Measurements from ENCODE around the gene PCBP3.

- TF ChIP-seq, protein P1, sequence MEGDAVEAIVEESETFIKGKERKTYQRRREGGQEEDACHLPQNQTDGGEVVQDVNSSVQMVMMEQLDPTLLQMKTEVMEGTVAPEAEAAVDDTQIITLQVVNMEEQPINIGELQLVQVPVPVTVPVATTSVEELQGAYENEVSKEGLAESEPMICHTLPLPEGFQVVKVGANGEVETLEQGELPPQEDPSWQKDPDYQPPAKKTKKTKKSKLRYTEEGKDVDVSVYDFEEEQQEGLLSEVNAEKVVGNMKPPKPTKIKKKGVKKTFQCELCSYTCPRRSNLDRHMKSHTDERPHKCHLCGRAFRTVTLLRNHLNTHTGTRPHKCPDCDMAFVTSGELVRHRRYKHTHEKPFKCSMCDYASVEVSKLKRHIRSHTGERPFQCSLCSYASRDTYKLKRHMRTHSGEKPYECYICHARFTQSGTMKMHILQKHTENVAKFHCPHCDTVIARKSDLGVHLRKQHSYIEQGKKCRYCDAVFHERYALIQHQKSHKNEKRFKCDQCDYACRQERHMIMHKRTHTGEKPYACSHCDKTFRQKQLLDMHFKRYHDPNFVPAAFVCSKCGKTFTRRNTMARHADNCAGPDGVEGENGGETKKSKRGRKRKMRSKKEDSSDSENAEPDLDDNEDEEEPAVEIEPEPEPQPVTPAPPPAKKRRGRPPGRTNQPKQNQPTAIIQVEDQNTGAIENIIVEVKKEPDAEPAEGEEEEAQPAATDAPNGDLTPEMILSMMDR (IDR thresholded peaks at IDR 0.05): no peak
- no peak for TF ChIP-seq POLR2A (IDR thresholded peaks at IDR 0.05)
These were observed 1.3 kb upstream of the PCBP3 start for GRCh38 chr21:45642122-45642813.
